Endometrial microvascular endothelial cells (primary cell): ENCODE measurements around the gene TRIM50. TPM values are rescaled to one million over a fixed set of nuclear protein-coding genes. Genes with fewer than 3 reads are reported as not detected.
"Not testable (repeated sequence)": the region's sequence is repeated elsewhere in the genome, so short reads cannot be mapped to it uniquely, and the experiment has no call there.

ENCODE experiments used
- in situ Hi-C: cut with HindIII; loops from 2 replicates; pipeline ENCODE4 v1.10.0; 2017; ENCODE audit warnings: low sequenced_read_pairs, low pct_unique_long_range_greater_than_20kb; ENCODE audit errors: inconsistent ontology term
- total RNA-seq: library from RNA; depleted of rRNA; stranded (reverse); fragments of >200 nt; gene quantifications from one replicate; pipeline ENCODE4 v1.2.3, GENCODE V29; 2015; ENCODE audit errors: inconsistent ontology term

TRIM50 gene
- total RNA-seq, 1 donor from 2014 or later: not detected

DNA sequence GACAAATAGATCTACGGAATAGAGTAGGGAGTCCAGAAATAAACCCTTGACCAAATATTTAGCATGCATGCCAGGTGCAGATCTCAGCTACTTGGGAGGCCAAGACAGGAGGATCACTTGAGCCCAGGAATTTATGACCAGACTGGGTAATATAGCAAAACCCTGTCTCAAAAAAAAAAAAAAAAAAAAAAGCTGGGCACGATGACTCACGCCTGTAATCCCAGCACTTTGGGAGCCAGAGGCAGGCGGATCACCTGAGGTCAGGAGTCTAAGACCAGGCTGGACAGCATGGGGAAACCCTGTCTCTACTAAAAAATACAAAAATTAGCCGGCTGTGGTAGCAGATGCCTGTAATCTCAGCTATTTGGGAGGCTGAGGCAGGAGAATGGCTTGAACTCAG is 50.7 kb downstream of the TRIM50 start:
- in situ Hi-C loops: not testable (repeated sequence)

DNA sequence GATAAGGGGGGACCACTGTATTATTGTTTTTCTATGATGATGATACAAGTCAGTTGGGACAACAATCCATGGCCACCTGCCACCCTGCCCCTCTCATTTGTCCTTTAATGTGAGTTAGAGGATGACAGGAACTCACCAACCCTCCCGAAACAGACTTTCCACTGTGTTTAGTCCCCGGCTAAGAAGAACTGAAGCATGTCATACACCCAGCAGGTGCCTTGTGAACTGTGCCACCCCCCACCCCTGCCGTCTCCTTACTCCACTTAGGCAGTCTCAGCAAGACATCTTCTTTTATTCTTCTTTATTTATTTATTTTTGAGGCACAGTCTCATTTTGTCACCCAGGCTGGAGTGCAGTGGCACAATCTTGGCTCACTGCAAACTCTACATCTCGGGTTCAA is 60.1 kb downstream of the TRIM50 start:
- in situ Hi-C loops: not testable (repeated sequence)

DNA sequence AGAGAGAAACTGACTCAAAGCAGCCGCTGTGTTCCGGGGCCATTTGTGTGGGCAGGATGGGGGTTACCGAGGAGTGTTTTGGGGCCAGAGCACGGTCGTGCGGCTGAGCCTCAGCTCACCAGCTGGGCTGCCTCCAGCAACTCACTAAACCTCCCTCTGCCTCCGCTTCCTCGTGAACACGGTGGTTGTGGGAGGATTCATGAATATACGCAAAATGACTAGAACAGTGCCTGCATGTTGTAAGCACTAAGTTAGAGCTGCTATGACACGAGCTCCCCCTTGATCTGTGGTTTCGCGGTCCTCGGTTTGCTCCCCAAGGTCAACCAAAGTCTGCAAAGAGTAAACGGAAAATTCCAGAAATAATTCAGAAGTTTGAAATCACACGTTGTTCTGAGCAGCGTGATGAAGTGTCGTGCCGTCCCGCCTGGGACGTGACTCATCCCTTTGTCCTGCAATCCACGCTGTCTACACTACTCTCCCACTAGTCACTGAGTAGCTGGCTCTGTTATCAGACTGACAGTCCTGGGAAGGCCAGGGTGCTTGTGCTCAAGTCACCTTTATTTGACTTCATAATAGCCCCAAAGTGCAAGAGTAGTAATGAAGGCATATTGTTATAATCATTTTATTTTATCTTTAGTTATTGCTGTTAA is 61.0 kb downstream of the TRIM50 start:
- in situ Hi-C loops: not testable (repeated sequence)

Other genes with a start within 250 kb of the TRIM50 start
- gene SPDYE9, start 242.0 kb downstream of the TRIM50 start, total RNA-seq: not detected
- 14.6 TPM for gene NSUN5, start 19.3 kb downstream of the TRIM50 start, total RNA-seq
- not detected for gene FKBP6, start 79 bp upstream of the TRIM50 start, total RNA-seq
- 1.6 TPM for gene FZD9, start 105.7 kb upstream of the TRIM50 start, total RNA-seq
- gene BAZ1B, start 194.2 kb upstream of the TRIM50 start, total RNA-seq: 35.7 TPM
- gene BCL7B, start 229.6 kb upstream of the TRIM50 start, total RNA-seq: 112 TPM